Calu3 (cell line): Measurements from ENCODE around the gene PIK3C2G. TPM values are rescaled to one million over a fixed set of nuclear protein-coding genes. Genes with fewer than 3 reads are reported as not detected.
A peak's percentile ranks its signal among the peaks of the same experiment; 100 is the strongest.

ENCODE experiments used
- BruUV-seq: library from RNA; stranded (reverse); fragments of 400-500 nt; replicated peaks from 2 replicates; lab custom pipeline; 2021; lab: Mats Ljungman, UMichigan
- CTCF ChIA-PET: fragments of 300-600 bp; sonication (Branson Sonifier 250); formaldehyde crosslinking; loops from one replicate; lab custom pipeline; 2022; ENCODE audit warnings: antibody characterized with exemption; lab: Charles Lee
- DNase-seq: peaks from one replicate; pipeline ENCODE4 v3.0.0; 2022
- H3K27ac Mint-ChIP-seq: one replicate; pipeline ENCODE4 v1.8.0; 2022; ENCODE audit warnings: mixed read lengths; ENCODE audit not compliant: unreplicated experiment
- H3K27me3 Mint-ChIP-seq: one replicate; pipeline ENCODE4 v1.8.0; 2022; ENCODE audit warnings: mixed read lengths; ENCODE audit not compliant: unreplicated experiment
- H3K36me3 Mint-ChIP-seq: one replicate; pipeline ENCODE4 v1.8.0; 2022; ENCODE audit warnings: mild to moderate bottlenecking, moderate library complexity, mixed read lengths; ENCODE audit not compliant: insufficient read depth, unreplicated experiment
- H3K4me1 Mint-ChIP-seq: one replicate; pipeline ENCODE4 v1.8.0; 2022; ENCODE audit warnings: mild to moderate bottlenecking, low read depth, mixed read lengths; ENCODE audit not compliant: unreplicated experiment
- H3K4me3 Mint-ChIP-seq: one replicate; pipeline ENCODE4 v1.8.0; 2022; ENCODE audit warnings: mild to moderate bottlenecking, low read depth, moderate library complexity, mixed read lengths; ENCODE audit not compliant: unreplicated experiment
- H3K9me3 Mint-ChIP-seq: one replicate; pipeline ENCODE4 v1.8.0; 2022; ENCODE audit warnings: low read depth, mixed read lengths; ENCODE audit not compliant: unreplicated experiment
- CTCF ChIP-seq: fragments of 200-600 bp; IDR thresholded peaks from one replicate; pipeline ENCODE4 v1.8.0; 2022; ENCODE audit warnings: antibody characterized with exemption; ENCODE audit not compliant: unreplicated experiment
- intact Hi-C: fragments of 100-400 bp; cut with micrococcal nuclease; formaldehyde crosslinking; loops from one replicate; pipeline ENCODE4 v1.10.0; 2022; ENCODE audit not compliant: unreplicated experiment
- total RNA-seq: library from RNA; stranded (reverse); gene quantifications from 2 replicates; pipeline ENCODE4 v1.2.3, GENCODE V29; 2022

PIK3C2G gene
- total RNA-seq, 1 experiment from 2014 or later = 24.0 TPM

GRCh38 chr12:18382236-18382885, 121.0 kb downstream of the PIK3C2G start:
- no peaks in the 10 kb centered on the region for H3K27me3 Mint-ChIP-seq
- intact Hi-C loops = no loop called here
- CTCF ChIA-PET = no interaction called here
- no peak for TF ChIP-seq CTCF
- no peaks in the 10 kb centered on the region for H3K9me3 Mint-ChIP-seq
- peaks cover 21% of the 10 kb centered on the region for H3K4me1 Mint-ChIP-seq
- DNase-seq = no peak
- H3K36me3 Mint-ChIP-seq = peaks cover 5% of the 10 kb centered on the region
- H3K4me3 Mint-ChIP-seq = no peak overlapping the region
- no TSS peak for BruUV-seq
- peak overlapping the region; percentile 73 for H3K27ac Mint-ChIP-seq

GRCh38 chr12:18383203-18383602, 121.9 kb downstream of the PIK3C2G start:
- Mint-ChIP-seq H3K4me1 (peaks cover 21% of the 10 kb centered on the region), H3K27me3 (no peaks in the 10 kb centered on the region), H3K9me3 (no peaks in the 10 kb centered on the region), H3K36me3 (peaks cover 5% of the 10 kb centered on the region), H3K27ac (peak overlapping the region; percentile 73), H3K4me3 (peak overlapping the region; percentile 17)
- no peak for TF ChIP-seq CTCF
- BruUV-seq = no TSS peak
- intact Hi-C loops = no loop called here
- CTCF ChIA-PET = no interaction called here
- DNase-seq = peak; percentile 27

GRCh38 chr12:18387706-18388105, 126.4 kb downstream of the PIK3C2G start:
- intact Hi-C loops = no loop called here

GRCh38 chr12:18389820-18390219, 128.5 kb downstream of the PIK3C2G start:
- BruUV-seq = no TSS peak
- intact Hi-C loops = no loop called here
- H3K9me3 Mint-ChIP-seq = no peaks in the 10 kb centered on the region
- no peak for TF ChIP-seq CTCF
- DNase-seq = no peak
- CTCF ChIA-PET = no interaction called here
- H3K27me3 Mint-ChIP-seq = no peaks in the 10 kb centered on the region
- H3K4me1 Mint-ChIP-seq = peaks cover 11% of the 10 kb centered on the region
- H3K4me3 Mint-ChIP-seq = no peak overlapping the region
- H3K27ac Mint-ChIP-seq = no peak overlapping the region
- no peaks in the 10 kb centered on the region for H3K36me3 Mint-ChIP-seq

More at GRCh38 chr12:18387706-18388105, 126.4 kb downstream of the PIK3C2G start:
- Mint-ChIP-seq H3K27ac (no peak overlapping the region), H3K9me3 (no peaks in the 10 kb centered on the region), H3K4me3 (no peak overlapping the region), H3K4me1 (peaks cover 22% of the 10 kb centered on the region), H3K27me3 (no peaks in the 10 kb centered on the region), H3K36me3 (peaks cover 5% of the 10 kb centered on the region)
- no peak for DNase-seq
- CTCF ChIA-PET = no interaction called here
- BruUV-seq = no TSS peak
- no peak for TF ChIP-seq CTCF
